ENCODE measurements around the gene GDPD2.

- TF ChIP-seq CTCF (IDR thresholded peaks at IDR 0.05) (no peak), POLR2A (IDR thresholded peaks at IDR 0.05) (no peak)
These were observed 13.2 kb downstream of the GDPD2 start for GRCh38 chrX:70436343-70436742.

All from thyroid gland (tissue), 4 donors.